ENCODE measurements around the gene PRR23E.

Gene PRR23E

DNA sequence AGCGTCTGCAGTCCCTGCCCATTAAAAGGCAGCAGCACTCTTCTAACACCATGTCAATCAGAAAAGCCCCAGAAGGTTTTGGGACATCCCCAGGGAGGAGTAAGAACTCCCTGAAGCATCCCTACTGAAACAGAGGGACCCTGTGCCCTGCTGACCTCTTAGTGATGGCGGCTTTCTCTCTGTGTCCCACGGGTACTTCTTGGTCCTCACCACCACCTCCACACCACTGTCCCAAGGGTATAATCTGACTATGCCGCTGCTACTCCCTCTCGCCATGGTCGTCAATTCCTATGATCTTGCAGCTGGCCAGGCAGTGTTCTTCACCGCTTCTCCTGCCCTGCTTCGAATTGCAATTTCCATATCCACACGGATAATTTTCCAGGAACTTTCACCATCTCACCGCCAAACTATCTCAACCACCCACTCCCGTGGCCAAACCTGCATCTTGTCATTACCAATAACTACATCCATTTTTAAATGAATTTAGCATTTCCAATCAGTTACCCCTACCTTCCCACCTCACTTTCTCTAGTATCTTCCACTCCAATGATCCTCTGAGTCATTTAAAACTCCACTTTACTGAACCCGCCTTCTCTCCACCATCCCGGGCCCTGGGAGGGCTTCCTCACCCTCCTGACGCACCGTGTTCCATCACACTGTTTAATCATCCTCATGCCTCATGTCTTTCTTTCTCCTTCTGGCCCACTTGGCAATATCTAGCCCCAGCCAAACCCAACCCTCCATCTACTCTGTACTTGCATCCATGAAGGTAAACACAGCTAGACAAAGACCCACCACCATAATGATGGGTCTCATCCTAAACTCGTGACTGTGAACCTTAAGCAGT lies 23.7 kb downstream of the PRR23E start:
- no peak overlapping the region for H3K4me3 ChIP-seq (ENCODE audit: low read depth, low read length)
- TF ChIP-seq, protein P1, sequence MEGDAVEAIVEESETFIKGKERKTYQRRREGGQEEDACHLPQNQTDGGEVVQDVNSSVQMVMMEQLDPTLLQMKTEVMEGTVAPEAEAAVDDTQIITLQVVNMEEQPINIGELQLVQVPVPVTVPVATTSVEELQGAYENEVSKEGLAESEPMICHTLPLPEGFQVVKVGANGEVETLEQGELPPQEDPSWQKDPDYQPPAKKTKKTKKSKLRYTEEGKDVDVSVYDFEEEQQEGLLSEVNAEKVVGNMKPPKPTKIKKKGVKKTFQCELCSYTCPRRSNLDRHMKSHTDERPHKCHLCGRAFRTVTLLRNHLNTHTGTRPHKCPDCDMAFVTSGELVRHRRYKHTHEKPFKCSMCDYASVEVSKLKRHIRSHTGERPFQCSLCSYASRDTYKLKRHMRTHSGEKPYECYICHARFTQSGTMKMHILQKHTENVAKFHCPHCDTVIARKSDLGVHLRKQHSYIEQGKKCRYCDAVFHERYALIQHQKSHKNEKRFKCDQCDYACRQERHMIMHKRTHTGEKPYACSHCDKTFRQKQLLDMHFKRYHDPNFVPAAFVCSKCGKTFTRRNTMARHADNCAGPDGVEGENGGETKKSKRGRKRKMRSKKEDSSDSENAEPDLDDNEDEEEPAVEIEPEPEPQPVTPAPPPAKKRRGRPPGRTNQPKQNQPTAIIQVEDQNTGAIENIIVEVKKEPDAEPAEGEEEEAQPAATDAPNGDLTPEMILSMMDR (IDR thresholded peaks at IDR 0.05; ENCODE audit: low read depth, low read length) = no peak

DNA sequence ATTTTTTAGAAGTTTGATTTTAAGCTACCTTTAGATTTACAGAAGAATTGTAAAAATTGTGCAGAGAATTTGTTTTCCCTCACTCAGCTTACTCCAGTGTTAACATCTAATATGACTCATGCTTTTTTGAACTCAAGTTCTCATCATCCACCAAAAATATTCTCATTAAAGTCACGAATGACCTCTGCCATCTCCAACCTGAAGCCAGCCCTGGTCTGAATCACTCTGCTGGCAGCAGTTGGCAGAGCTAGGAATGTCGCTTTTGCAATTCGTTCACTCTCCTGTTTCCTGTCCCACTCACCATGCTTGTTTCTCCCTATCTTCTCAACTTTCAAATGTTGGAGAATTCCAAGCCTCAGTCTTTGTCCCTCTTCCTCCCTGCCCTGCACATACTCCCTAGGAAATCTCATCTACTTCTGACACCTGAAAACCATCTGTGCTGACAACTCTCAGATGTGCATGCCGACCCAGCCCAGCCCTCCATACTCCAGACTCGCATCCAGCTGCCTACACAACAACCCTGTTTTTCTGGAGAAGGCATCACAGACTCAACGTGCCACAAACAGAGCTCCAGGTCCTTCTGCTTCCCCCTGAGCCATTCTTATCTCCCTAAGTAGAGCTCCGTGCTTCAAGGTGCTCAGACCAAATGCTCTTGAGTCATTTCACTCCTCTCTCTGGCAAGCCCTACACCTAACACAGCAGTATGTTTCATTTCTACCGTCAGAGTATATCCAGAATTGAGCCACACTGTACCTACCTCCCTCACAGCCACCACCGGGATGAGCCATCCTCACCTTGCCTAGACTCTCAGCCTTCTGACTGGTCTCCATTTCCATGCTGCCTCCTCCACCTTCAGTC lies 24.9 kb downstream of the PRR23E start:
- no peak overlapping the region for H3K4me3 ChIP-seq (ENCODE audit: low read depth, low read length)
- TF ChIP-seq, protein P1 (IDR thresholded peaks at IDR 0.05; ENCODE audit: low read depth, low read length) = no peak

DNA sequence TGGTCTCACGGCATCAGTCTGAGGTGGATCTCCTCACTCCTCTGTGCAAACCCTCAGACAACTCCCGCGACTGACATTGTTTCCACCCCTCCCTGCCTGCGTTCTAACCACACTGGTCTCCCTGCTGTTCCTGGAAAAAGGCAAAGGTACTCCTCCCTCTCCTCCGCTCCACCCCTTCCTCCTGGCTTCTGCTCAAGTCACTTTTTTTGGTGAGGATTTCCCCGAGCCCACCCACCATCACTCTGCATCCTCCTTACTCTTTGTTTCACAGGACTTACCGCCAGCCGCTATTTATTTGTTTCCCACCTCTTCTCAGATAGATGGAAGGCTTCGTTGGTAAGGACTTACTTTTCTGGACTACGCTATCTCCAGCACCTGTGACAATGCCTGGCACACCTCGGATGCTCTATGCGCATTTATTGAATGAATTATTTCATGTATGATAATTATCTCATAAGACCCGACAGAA lies 25.6 kb downstream of the PRR23E start:
- no peak overlapping the region for H3K4me3 ChIP-seq (ENCODE audit: low read depth, low read length)
- TF ChIP-seq, protein P1 (IDR thresholded peaks at IDR 0.05; ENCODE audit: low read depth, low read length) = no peak

DNA sequence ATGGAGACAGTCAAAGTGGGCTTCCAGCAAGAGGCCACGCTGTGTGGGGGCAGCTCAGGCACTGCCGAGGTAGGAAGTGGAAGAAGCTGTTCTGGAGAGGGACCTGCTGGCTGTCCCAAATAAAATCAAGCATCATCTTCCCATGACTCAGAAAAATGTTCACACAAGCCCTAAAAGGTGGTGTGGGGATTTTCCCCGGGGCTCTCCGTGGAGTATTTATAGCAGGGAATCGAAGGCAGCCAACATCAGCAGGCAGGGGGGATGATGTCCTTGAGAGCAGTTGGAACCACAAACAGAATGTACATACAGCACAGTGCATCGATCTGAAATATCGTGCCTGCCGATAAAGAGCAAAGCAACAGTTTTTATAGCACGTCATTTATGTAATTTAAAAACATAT lies 27.6 kb downstream of the PRR23E start:
- TF ChIP-seq, protein P1 (IDR thresholded peaks at IDR 0.05; ENCODE audit: low read depth, low read length) = no peak
- no peak overlapping the region for H3K4me3 ChIP-seq (ENCODE audit: low read depth, low read length)

DNA sequence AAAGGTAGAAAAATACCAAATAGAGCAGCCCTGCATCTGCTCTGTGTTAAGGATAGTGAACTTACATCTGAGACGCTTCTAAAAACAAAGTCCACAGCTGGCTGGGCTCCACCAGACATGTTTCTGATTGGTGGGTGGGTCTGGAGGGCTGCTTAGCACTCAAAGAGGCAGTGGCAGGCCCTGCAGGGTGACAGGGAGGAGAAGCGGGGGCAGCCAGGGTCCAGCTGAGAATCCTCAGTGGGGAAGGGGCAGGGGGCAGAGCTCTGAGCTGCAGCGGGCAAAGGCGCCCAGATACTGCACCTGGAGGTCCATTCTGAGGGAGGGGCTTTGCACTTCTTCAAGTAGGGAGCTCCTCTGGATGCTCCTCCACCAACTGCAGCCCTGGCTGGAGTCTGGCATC lies 28.1 kb downstream of the PRR23E start:
- TF ChIP-seq, protein P1 (IDR thresholded peaks at IDR 0.05; ENCODE audit: low read depth, low read length) = no peak
- no peak overlapping the region for H3K4me3 ChIP-seq (ENCODE audit: low read depth, low read length)

DNA sequence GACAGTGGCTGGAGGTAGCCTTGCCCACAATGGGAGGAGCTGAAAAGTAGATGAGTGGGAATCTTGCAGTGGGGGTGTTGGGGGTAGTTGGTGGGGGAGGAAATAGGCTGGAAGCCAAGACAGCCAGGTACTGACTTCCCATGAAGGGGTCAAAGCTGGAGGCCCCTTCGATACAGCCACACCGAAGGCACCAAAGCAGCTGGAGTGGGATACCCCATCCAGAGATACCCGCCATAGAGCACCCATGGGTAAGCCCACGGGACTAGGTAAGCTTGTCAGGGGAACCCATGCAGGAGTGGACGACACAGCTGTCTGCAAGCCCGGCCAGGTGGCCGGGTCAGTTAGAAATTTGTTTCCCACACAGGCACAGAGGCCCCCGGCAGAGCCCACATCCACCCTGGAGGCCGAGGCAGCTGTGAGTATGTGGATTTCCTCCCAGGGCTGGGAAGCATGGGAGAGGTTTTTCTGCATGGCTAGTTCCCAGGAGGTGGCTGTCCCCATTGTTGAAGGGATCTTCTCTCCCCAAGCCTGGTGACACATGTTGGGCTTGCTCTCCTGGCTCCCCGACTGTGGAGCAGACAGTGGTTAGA lies 28.6 kb downstream of the PRR23E start:
- no peak overlapping the region for H3K4me3 ChIP-seq (ENCODE audit: low read depth, low read length)
- TF ChIP-seq, protein P1 (IDR thresholded peaks at IDR 0.05; ENCODE audit: low read depth, low read length) = no peak

Data from WI38 (cell line).